Activated T-cell treated with anti-CD3 and anti-CD28 coated beads for 24 hours (primary cell): ENCODE data around the gene SETD5.

Experiments used
- DNase-seq: peaks from one replicate; pipeline ENCODE4 v3.0.0-alpha.2; 2020; ENCODE audit warnings: low read depth

SETD5 gene

DNA sequence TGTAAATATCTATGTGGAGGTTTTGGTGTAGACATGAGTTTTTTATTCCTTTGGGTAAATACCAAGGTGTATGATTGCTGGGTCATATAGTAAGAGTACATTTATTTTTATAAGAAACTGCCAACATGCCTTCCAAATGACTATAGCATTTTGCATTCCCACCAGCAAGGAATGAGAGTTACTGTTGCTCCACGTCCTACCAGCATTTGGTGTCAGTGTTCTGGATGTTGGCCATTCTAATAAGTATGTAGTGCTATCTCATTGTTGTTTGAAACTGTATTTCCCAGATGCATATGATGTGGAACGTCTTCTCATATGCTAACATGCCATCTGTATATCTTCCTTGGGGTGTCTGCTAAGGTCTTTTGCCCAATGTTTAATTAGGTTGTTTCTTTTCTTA, 117.5 kb downstream of the SETD5 start:
- DNase-seq = no peak

DNA sequence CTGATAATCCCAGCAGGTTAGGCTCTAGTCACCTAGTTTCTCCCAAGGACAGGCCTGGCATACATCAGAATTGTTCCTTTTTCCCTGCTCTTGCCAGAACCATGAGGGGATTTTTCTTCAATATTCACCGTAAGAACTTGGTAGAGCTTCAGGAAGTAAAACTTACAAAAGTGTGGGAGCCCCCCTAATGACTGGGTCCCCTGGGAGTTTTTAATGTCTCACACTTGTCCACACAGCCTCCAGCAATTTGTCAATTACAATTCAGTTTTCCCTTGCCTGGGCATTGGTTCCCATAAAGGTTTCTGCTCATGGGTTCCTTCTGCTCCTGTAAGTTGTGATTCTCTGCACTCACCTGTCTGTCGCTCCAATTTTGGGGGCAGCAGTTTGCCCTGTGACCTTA, 127.7 kb downstream of the SETD5 start:
- DNase-seq = no peak
